AG08396 (cell line): ENCODE measurements around the gene KIF1B.

Source experiments
- DNase-seq: peaks from one replicate; pipeline ENCODE4 v3.0.0; 2012; ENCODE audit warnings: low spot score, mixed read lengths

The KIF1B gene

GRCh38 chr1:10283318-10283984 lies 73.1 kb downstream of the KIF1B start:
- DNase-seq, result no peak

- DNase-seq, result peak; percentile 11
Measured at GRCh38 chr1:10286244-10286643, 75.9 kb downstream of the KIF1B start.

GRCh38 chr1:10287023-10287645 lies 76.8 kb downstream of the KIF1B start:
- no peak for DNase-seq

- no peak for DNase-seq
Measured at GRCh38 chr1:10288029-10288615, 77.8 kb downstream of the KIF1B start.

DNA sequence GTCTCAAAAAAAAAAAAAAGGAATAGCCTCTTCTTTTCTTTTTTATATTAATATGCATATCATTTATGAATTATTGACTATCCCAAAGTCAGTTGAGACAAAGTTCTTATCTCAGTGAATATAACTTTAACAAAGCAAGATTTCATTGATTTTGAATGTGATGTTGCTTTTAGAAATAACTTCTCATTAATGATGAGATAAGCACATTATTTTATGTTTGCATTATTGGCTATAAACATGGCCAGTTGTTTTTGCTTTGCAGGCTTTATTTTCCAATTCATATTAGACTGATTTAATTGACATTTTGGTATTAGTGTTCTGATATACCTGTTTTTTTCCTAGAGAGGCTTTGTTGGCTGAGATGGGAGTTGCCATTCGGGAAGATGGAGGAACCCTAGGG lies 81.3 kb downstream of the KIF1B start:
- no peak for DNase-seq

DNA sequence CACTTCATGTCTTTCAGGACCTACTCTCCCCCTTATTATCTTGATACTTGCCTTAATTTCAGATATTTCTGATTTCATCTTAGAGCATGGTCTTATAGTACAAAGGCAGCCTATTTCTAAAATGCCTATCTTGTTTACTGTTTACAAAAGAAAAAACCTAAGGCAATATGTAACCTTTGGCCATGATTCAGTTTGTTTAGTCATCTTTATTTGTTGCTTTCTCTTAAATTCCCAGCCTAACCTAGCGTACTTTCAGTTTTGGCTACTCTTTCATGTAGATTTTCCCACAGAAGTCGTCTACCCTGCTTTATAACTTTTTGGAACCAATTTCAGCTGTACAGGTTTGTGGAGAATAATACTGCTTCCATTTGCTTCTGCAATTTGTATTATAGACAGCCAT lies 81.8 kb downstream of the KIF1B start:
- DNase-seq, result no peak

GRCh38 chr1:10295481-10296085 lies 85.2 kb downstream of the KIF1B start:
- DNase-seq, result no peak

- no peak for DNase-seq
Measured at GRCh38 chr1:10299151-10299550, 88.8 kb downstream of the KIF1B start.

GRCh38 chr1:10302416-10302815 lies 92.0 kb downstream of the KIF1B start:
- DNase-seq, result no peak

GRCh38 chr1:10304295-10304694 lies 93.9 kb downstream of the KIF1B start:
- DNase-seq, result no peak

- DNase-seq, result no peak
Measured at GRCh38 chr1:10306435-10306834, 96.1 kb downstream of the KIF1B start.

DNA sequence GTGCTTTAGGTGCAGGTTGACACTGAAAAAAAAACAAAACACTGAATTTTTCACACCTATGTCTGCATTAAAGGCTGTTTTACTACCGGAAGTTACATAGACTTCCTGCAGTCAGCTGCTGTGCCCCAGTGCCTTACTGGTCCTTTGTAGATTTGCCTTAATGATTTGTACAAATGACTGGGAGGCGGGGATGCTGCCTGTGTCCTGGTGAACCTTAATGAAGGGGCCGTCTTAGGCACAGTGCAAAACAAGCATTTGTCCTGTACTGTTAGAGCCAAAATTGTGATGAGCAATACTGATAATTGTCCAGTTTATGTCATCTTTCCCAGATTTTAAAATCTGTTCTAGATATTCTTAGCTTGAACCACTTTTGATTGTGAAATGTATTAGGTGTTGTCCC lies 97.6 kb downstream of the KIF1B start:
- no peak for DNase-seq

- DNase-seq, result no peak
Measured at GRCh38 chr1:10309243-10310011, 99.1 kb downstream of the KIF1B start.

DNA sequence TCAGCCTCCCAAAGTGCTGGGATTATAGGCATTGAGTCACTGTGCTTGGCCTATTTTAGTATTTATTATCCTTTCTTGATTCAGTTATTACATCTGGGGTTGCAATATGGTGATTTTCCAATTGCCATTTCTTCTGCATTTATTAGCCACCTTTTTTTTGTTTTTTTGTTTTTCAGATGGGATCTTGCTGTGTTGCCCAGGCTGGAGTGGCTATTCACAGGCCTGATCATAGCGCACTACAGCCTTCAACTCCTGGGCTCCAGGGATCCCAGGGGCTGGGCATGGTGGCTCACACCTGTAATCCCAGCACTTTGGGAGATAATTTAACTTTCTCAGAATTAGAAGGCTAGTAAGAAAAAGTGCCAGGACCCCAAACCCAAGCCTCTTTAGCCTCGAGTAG lies 106.4 kb downstream of the KIF1B start:
- DNase-seq, result no peak

DNA sequence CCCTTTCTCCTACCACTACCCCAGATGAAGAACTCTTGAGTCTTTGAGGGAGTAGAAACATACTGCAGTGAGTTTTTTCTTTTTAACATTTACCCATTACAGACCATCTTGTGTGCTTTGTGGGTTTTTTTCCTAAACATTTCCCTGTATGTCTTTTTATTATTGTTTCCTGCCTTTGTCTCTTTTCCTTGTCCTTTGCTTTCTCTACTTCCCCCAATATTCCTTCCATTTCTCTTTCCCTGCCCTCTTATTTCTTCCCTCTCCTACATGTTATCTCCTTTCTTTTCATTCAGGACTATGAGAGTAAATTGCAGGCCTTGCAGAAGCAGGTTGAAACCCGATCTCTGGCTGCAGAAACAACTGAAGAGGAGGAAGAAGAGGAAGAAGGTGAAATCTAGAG lies 109.4 kb downstream of the KIF1B start:
- DNase-seq, result no peak

DNA sequence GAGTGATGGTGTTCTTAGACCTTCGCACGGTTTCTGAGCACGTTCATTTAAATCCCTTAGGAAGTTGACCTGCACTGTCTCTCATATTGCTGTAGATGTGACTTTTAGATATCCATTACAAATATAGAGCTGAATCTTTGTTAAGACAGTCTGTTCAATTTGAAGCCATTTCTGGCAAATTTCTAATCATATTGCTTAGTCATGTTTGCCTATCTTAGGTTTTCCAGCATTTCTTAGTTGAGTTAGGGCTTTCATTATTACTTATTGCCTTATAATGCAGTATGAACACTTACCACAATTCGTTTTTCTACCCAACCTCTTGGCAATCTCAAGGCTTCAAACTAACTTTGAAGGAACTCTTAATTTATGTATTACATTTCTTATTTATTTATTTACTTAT lies 110.0 kb downstream of the KIF1B start:
- no peak for DNase-seq

GRCh38 chr1:10322821-10323220 lies 112.5 kb downstream of the KIF1B start:
- no peak for DNase-seq

- DNase-seq, result no peak
Measured at GRCh38 chr1:10324627-10325026, 114.3 kb downstream of the KIF1B start.

GRCh38 chr1:10325521-10325920 lies 115.2 kb downstream of the KIF1B start:
- DNase-seq, result no peak

GRCh38 chr1:10326251-10326650 lies 115.9 kb downstream of the KIF1B start:
- DNase-seq, result no peak

GRCh38 chr1:10328180-10328963 lies 118.0 kb downstream of the KIF1B start:
- DNase-seq, result no peak

DNA sequence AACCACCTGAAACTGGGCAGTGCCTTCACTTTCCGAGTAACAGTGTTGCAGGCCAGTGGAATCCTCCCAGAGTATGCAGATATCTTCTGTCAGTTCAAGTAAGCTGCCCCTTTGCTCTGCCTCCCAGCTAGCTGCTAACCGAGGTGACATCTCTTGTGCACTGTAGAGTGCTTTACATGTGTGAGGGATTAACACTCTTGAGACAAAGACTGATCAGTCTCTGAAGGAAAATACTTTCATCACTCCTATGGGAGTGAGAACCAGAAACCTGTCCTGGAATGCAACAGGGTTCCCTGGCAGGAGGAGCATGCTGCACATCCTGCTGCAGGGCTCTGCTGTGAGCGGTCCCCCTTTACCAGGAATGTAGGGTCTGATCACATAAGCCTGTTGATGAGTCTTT lies 127.1 kb downstream of the KIF1B start:
- DNase-seq, result no peak
